ENCODE results near the gene SLC25A47. TPM values are rescaled to one million over a fixed set of nuclear protein-coding genes. Genes with fewer than 3 reads are reported as not detected.
"Not testable (repeated sequence)": the region's sequence is repeated elsewhere in the genome, so short reads cannot be mapped to it uniquely, and the experiment has no call there.

The SLC25A47 gene
- total and polyA plus RNA-seq, 3 experiments from 2014 or later, result not detected

- Mint-ChIP-seq H3K27ac (no peak overlapping the region), H3K27me3 (no peaks in the 10 kb centered on the region), H3K9me3 (no peaks in the 10 kb centered on the region)
Observed at GRCh38 chr14:100296106-100296651, 27.0 kb upstream of the SLC25A47 start.

GRCh38 chr14:100296729-100297128 lies 26.4 kb upstream of the SLC25A47 start:
- H3K27ac Mint-ChIP-seq; H3K9me3 Mint-ChIP-seq; H3K4me3 Mint-ChIP-seq; H3K36me3 Mint-ChIP-seq; H3K36me3 ChIP-seq (ENCODE audit: insufficient read depth, low read length); H3K4me1 ChIP-seq (ENCODE audit: insufficient read depth, low read length); H3K27me3 Mint-ChIP-seq; H3K9me3 ChIP-seq (ENCODE audit: low read length); H3K27me3 ChIP-seq (ENCODE audit: insufficient read depth, low read length, poor library complexity, severe bottlenecking); H3K4me1 Mint-ChIP-seq; H3K4me3 ChIP-seq (ENCODE audit: low read length); H3K27ac ChIP-seq (ENCODE audit: low read depth, low read length); POLR2A ChIA-PET: not testable (repeated sequence)
- CTCF ChIA-PET, result interaction anchor here (1.3 to 1.6 kb wide), 2 partner anchors 9 to 12 kb away, joined by 5 to 11 read pairs; no protein-coding TSS in a partner anchor
- peak in 1 of 5 donors; percentile 30 for DNase-seq

More at GRCh38 chr14:100296106-100296651, 27.0 kb upstream of the SLC25A47 start:
- H3K27ac ChIP-seq (ENCODE audit: low read depth, low read length), result no peak overlapping the region
- Mint-ChIP-seq H3K4me1 (no peaks in the 10 kb centered on the region), H3K4me3 (no peak overlapping the region), H3K36me3 (peaks cover 0 to 2% (median 2%) of the 10 kb centered on the region in 3 donors)
- ChIA-PET POLR2A (no interaction called here), CTCF (interaction anchor here (1.3 to 1.4 kb wide), 2 partner anchors 8 to 103 kb away, joined by 3 to 5 read pairs; no protein-coding TSS in a partner anchor)
- H3K4me3 ChIP-seq (ENCODE audit: low read length), result no peak overlapping the region
- H3K36me3 ChIP-seq (ENCODE audit: insufficient read depth, low read length), result no peaks in the 10 kb centered on the region
- H3K27me3 ChIP-seq (ENCODE audit: insufficient read depth, low read length, poor library complexity, severe bottlenecking), result no peaks in the 10 kb centered on the region
- no peak for DNase-seq
- H3K9me3 ChIP-seq (ENCODE audit: low read length), result no peaks in the 10 kb centered on the region
- H3K4me1 ChIP-seq (ENCODE audit: insufficient read depth, low read length), result no peaks in the 10 kb centered on the region

GRCh38 chr14:100297320-100298300 lies 25.5 kb upstream of the SLC25A47 start:
- Mint-ChIP-seq H3K4me3 (no peak overlapping the region), H3K27ac (peak overlapping the region in 1 of 8 donors; percentile 66), H3K9me3 (no peaks in the 10 kb centered on the region), H3K27me3 (no peaks in the 10 kb centered on the region), H3K4me1 (peaks cover 0 to 4% (median 3%) of the 10 kb centered on the region in 3 donors), H3K36me3 (peaks cover 0 to 2% (median 0%) of the 10 kb centered on the region in 3 donors)
- POLR2A ChIA-PET, result no interaction called here
- Histone ChIP-seq H3K4me1 (ENCODE audit: insufficient read depth, low read length) (no peaks in the 10 kb centered on the region), H3K27me3 (ENCODE audit: insufficient read depth, low read length, poor library complexity, severe bottlenecking) (no peaks in the 10 kb centered on the region), H3K27ac (ENCODE audit: low read depth, low read length) (peak overlapping the region; percentile 24), H3K4me3 (ENCODE audit: low read length) (no peak overlapping the region), H3K9me3 (ENCODE audit: low read length) (no peaks in the 10 kb centered on the region), H3K36me3 (ENCODE audit: insufficient read depth, low read length) (no peaks in the 10 kb centered on the region)
- CTCF ChIA-PET, result interaction anchor here (1.2 to 1.6 kb wide), 3 partner anchors 10 to 23 kb away, joined by 3 to 11 read pairs (median 5); no protein-coding TSS in a partner anchor
- peak in 1 of 5 donors; percentile 33 for DNase-seq

- peaks cover 0 to 10% (median 4%) of the 10 kb centered on the region in 3 donors for H3K4me1 Mint-ChIP-seq
- no peaks in the 10 kb centered on the region for H3K9me3 ChIP-seq (ENCODE audit: low read length)
- no peaks in the 10 kb centered on the region for H3K36me3 ChIP-seq (ENCODE audit: insufficient read depth, low read length)
- peak in 1 of 5 donors; percentile 40 for DNase-seq
- H3K27ac Mint-ChIP-seq, result peak overlapping the region in 1 of 8 donors; percentile 47
- H3K27me3 Mint-ChIP-seq, result no peaks in the 10 kb centered on the region
- no peak overlapping the region for H3K4me3 Mint-ChIP-seq
- CTCF ChIA-PET, result interaction anchor here (1.2 to 1.6 kb wide), 3 partner anchors 14 to 38 kb away, joined by 3 to 11 read pairs (median 3); no protein-coding TSS in a partner anchor
- POLR2A ChIA-PET, result no interaction called here
- no peaks in the 10 kb centered on the region for H3K27me3 ChIP-seq (ENCODE audit: insufficient read depth, low read length, poor library complexity, severe bottlenecking)
- peaks cover 0 to 2% (median 0%) of the 10 kb centered on the region in 3 donors for H3K36me3 Mint-ChIP-seq
- H3K27ac ChIP-seq (ENCODE audit: low read depth, low read length), result no peak overlapping the region
- no peaks in the 10 kb centered on the region for H3K4me1 ChIP-seq (ENCODE audit: insufficient read depth, low read length)
- H3K9me3 Mint-ChIP-seq, result no peaks in the 10 kb centered on the region
- H3K4me3 ChIP-seq (ENCODE audit: low read length), result no peak overlapping the region
Observed at GRCh38 chr14:100298551-100299237, 24.4 kb upstream of the SLC25A47 start.

GRCh38 chr14:100299238-100299560 lies 23.9 kb upstream of the SLC25A47 start:
- DNase-seq, result no peak
- Mint-ChIP-seq H3K4me3 (no peak overlapping the region), H3K9me3 (no peaks in the 10 kb centered on the region), H3K27ac (peak overlapping the region in 1 of 8 donors; percentile 70), H3K36me3 (peaks cover 0 to 2% (median 0%) of the 10 kb centered on the region in 3 donors), H3K27me3 (no peaks in the 10 kb centered on the region), H3K4me1 (peaks cover 0 to 10% (median 4%) of the 10 kb centered on the region in 3 donors)
- Histone ChIP-seq H3K4me3 (ENCODE audit: low read length) (no peak overlapping the region), H3K36me3 (ENCODE audit: insufficient read depth, low read length) (no peaks in the 10 kb centered on the region), H3K4me1 (ENCODE audit: insufficient read depth, low read length) (no peaks in the 10 kb centered on the region), H3K27ac (ENCODE audit: low read depth, low read length) (no peak overlapping the region), H3K9me3 (ENCODE audit: low read length) (no peaks in the 10 kb centered on the region), H3K27me3 (ENCODE audit: insufficient read depth, low read length, poor library complexity, severe bottlenecking) (no peaks in the 10 kb centered on the region)
- ChIA-PET POLR2A (no interaction called here), CTCF (interaction anchor here (1.4 kb wide), 1 partner anchor 37 kb away, joined by 3 read pairs; no protein-coding TSS in a partner anchor)

- peaks cover 16% of the 10 kb centered on the region for H3K4me1 ChIP-seq (ENCODE audit: insufficient read depth, low read length)
- peaks cover 0 to 2% (median 0%) of the 10 kb centered on the region in 3 donors for H3K36me3 Mint-ChIP-seq
- H3K4me3 Mint-ChIP-seq, result no peak overlapping the region
- no peaks in the 10 kb centered on the region for H3K9me3 Mint-ChIP-seq
- CTCF ChIA-PET, result interaction anchor here (1.1 to 2.1 kb wide), 5 partner anchors 17 to 75 kb away, joined by 3 to 5 read pairs (median 5); no protein-coding TSS in a partner anchor
- H3K27me3 Mint-ChIP-seq, result peaks cover 0 to 4% of the 10 kb centered on the region in 2 donors
- POLR2A ChIA-PET, result no interaction called here
- no peak for DNase-seq
- H3K27ac ChIP-seq (ENCODE audit: low read depth, low read length), result no peak overlapping the region
- peak overlapping the region in 1 of 8 donors; percentile 47 for H3K27ac Mint-ChIP-seq
- H3K9me3 ChIP-seq (ENCODE audit: low read length), result no peaks in the 10 kb centered on the region
- no peaks in the 10 kb centered on the region for H3K27me3 ChIP-seq (ENCODE audit: insufficient read depth, low read length, poor library complexity, severe bottlenecking)
- no peak overlapping the region for H3K4me3 ChIP-seq (ENCODE audit: low read length)
- peaks cover 12 to 19% (median 15%) of the 10 kb centered on the region in 3 donors for H3K4me1 Mint-ChIP-seq
- no peaks in the 10 kb centered on the region for H3K36me3 ChIP-seq (ENCODE audit: insufficient read depth, low read length)
Observed at GRCh38 chr14:100302616-100303015, 20.5 kb upstream of the SLC25A47 start.

- Histone ChIP-seq H3K4me3 (ENCODE audit: low read length) (no peak overlapping the region), H3K36me3 (ENCODE audit: insufficient read depth, low read length) (no peaks in the 10 kb centered on the region), H3K4me1 (ENCODE audit: insufficient read depth, low read length) (peaks cover 16% of the 10 kb centered on the region), H3K27ac (ENCODE audit: low read depth, low read length) (no peak overlapping the region), H3K27me3 (ENCODE audit: insufficient read depth, low read length, poor library complexity, severe bottlenecking) (no peaks in the 10 kb centered on the region), H3K9me3 (ENCODE audit: low read length) (no peaks in the 10 kb centered on the region)
- DNase-seq, result no peak
- peaks cover 0 to 2% (median 0%) of the 10 kb centered on the region in 3 donors for H3K36me3 Mint-ChIP-seq
- POLR2A ChIA-PET, result no interaction called here
- H3K27ac Mint-ChIP-seq, result peak overlapping the region in 1 of 8 donors; percentile 29
- H3K4me3 Mint-ChIP-seq, result peak overlapping the region in 1 of 7 donors; percentile 44
- peaks cover 12 to 19% (median 16%) of the 10 kb centered on the region in 3 donors for H3K4me1 Mint-ChIP-seq
- peaks cover 0 to 4% of the 10 kb centered on the region in 2 donors for H3K27me3 Mint-ChIP-seq
- H3K9me3 Mint-ChIP-seq, result no peaks in the 10 kb centered on the region
- CTCF ChIA-PET, result interaction anchor here (1.1 to 2.1 kb wide), 5 partner anchors 16 to 74 kb away, joined by 3 to 5 read pairs (median 5); no protein-coding TSS in a partner anchor
Observed at GRCh38 chr14:100303179-100303578, 20.0 kb upstream of the SLC25A47 start.

Measured in CD8-positive, alpha-beta memory T cell (primary cell).